IMR-90 (cell line): ENCODE results near the gene IL22RA1. TPM values are rescaled to one million over a fixed set of nuclear protein-coding genes. Genes with fewer than 3 reads are reported as not detected.

Experiments
- ATAC-seq: fragments of 200-7000 bp; cut with Tn5 transposase; 2 replicates; pipeline ENCODE4 v1.9.1; 2020; ENCODE audit warnings: low read depth, mild to moderate bottlenecking, moderate library complexity
- BruUV-seq: library from RNA; stranded (reverse); fragments of 400-500 nt; replicated peaks from 2 replicates; lab custom pipeline; 2021; lab: Mats Ljungman, UMichigan
- CTCF ChIA-PET: fragments of 300-600 bp; formaldehyde crosslinking; extraction: SDS; loops from one replicate; lab custom pipeline; 2021; ENCODE audit warnings: antibody characterized with exemption; lab: Yijun Ruan, JAX
- POLR2A ChIA-PET: fragments of 300-600 bp; sonication (Branson Sonifier 250); formaldehyde crosslinking; loops from one replicate; lab custom pipeline; 2022; ENCODE audit warnings: antibody characterized with exemption; ENCODE audit not compliant: unreplicated experiment; lab: Charles Lee
- DNase-seq: peaks from one replicate; pipeline ENCODE4 v3.0.0; 2013
- H2AFZ ChIP-seq: replicated peaks from 2 replicates; pipeline ENCODE3; 2013; ENCODE audit warnings: low read length, mild to moderate bottlenecking; ENCODE audit not compliant: poor library complexity
- H2AK5ac ChIP-seq: 2 replicates; pipeline ENCODE4 v1.6.1; 2013; ENCODE audit warnings: low read depth, low read length, inconsistent platforms
- H2AK9ac ChIP-seq: replicated peaks from 2 replicates; pipeline ENCODE3; 2013; ENCODE audit warnings: mild to moderate bottlenecking, low read depth, low read length, moderate library complexity; ENCODE audit not compliant: poor library complexity
- H2BK120ac ChIP-seq: 2 replicates; pipeline ENCODE4 v1.6.1; 2013; ENCODE audit warnings: low read depth, low read length, inconsistent platforms
- H2BK15ac ChIP-seq: 3 replicates; pipeline ENCODE4 v1.6.1; 2013; ENCODE audit warnings: low read depth, low read length, inconsistent platforms
- H2BK20ac ChIP-seq: 2 replicates; pipeline ENCODE4 v1.6.1; 2013; ENCODE audit warnings: low read depth, mild to moderate bottlenecking, inconsistent platforms, low read length, moderate library complexity
- H2BK5ac ChIP-seq: 2 replicates; pipeline ENCODE4 v1.6.1; 2013; ENCODE audit warnings: mild to moderate bottlenecking, low read depth, low read length, inconsistent platforms; ENCODE audit not compliant: poor library complexity, severe bottlenecking
- H3K14ac ChIP-seq: replicated peaks from 2 replicates; pipeline ENCODE4 v1.6.1; 2013; ENCODE audit warnings: low read depth, low read length, inconsistent platforms
- H3K18ac ChIP-seq: 2 replicates; pipeline ENCODE4 v1.6.1; 2013; ENCODE audit warnings: low read depth, low read length, control low read depth
- H3K23ac ChIP-seq: 2 replicates; pipeline ENCODE4 v1.6.1; 2013; ENCODE audit warnings: low read depth, low read length, inconsistent platforms
- H3K27ac ChIP-seq: 2 replicates; pipeline ENCODE4 v1.5.1; 2013; ENCODE audit warnings: mild to moderate bottlenecking, control low read depth, low read length; ENCODE audit not compliant: insufficient read depth
- H3K27me3 ChIP-seq: 2 replicates; pipeline ENCODE4 v1.6.1; 2013; ENCODE audit warnings: low read length; ENCODE audit not compliant: control insufficient read depth, insufficient read depth
- H3K36me3 ChIP-seq: 2 replicates; pipeline ENCODE4 v1.6.1; 2013; ENCODE audit warnings: low read length, mixed read lengths; ENCODE audit not compliant: control insufficient read depth, insufficient read depth
- H3K4ac ChIP-seq: 2 replicates; pipeline ENCODE4 v1.6.1; 2013; ENCODE audit warnings: low read depth, low read length, inconsistent platforms
- H3K4me1 ChIP-seq: 2 replicates; pipeline ENCODE4 v1.6.1; 2013; ENCODE audit warnings: low read length, mixed read lengths; ENCODE audit not compliant: control insufficient read depth, insufficient read depth
- H3K4me2 ChIP-seq: 2 replicates; pipeline ENCODE4 v1.6.1; 2013; ENCODE audit warnings: low read depth, mild to moderate bottlenecking, control low read depth, low read length, moderate library complexity
- H3K4me3 ChIP-seq: 2 replicates; pipeline ENCODE4 v1.5.1; 2013; ENCODE audit warnings: low read depth, mild to moderate bottlenecking, control low read depth, low read length, moderate library complexity; ENCODE audit not compliant: insufficient read depth
- H3K56ac ChIP-seq: 2 replicates; pipeline ENCODE4 v1.6.1; 2013; ENCODE audit warnings: low read length, inconsistent platforms; ENCODE audit not compliant: insufficient read depth; ENCODE audit errors: extremely low read depth
- H3K79me1 ChIP-seq, 2 experiments: 2 replicates each; pipeline ENCODE4 v1.6.1; 2013; ENCODE audit warnings: low read length in 2 of 2, inconsistent platforms in 1 of 2, low read depth in 1 of 2
- H3K9ac ChIP-seq: 2 replicates; pipeline ENCODE4 v1.6.1; 2013; ENCODE audit warnings: low read depth, low read length, control low read depth
- H3K9me1 ChIP-seq: 2 replicates; pipeline ENCODE4 v1.6.1; 2013; ENCODE audit warnings: low read length, inconsistent platforms; ENCODE audit not compliant: insufficient read depth
- H3K9me3 ChIP-seq: 2 replicates; pipeline ENCODE4 v1.6.1; 2013; ENCODE audit warnings: low read length; ENCODE audit not compliant: control insufficient read depth, insufficient read depth
- H4K20me1 ChIP-seq: 2 replicates; pipeline ENCODE4 v1.6.1; 2013; ENCODE audit warnings: low read length, inconsistent platforms; ENCODE audit not compliant: insufficient read depth
- H4K5ac ChIP-seq: 2 replicates; pipeline ENCODE4 v1.6.1; 2013; ENCODE audit warnings: mild to moderate bottlenecking, low read depth, low read length, control low read depth
- H4K8ac ChIP-seq, 2 experiments: 2 replicates each; pipeline ENCODE4 v1.6.1; 2013; ENCODE audit warnings: low read depth in 2 of 2, low read length in 2 of 2, control low read depth in 1 of 2, inconsistent platforms in 1 of 2
- H4K91ac ChIP-seq: 2 replicates; pipeline ENCODE4 v1.6.1; 2013; ENCODE audit warnings: low read depth, low read length, inconsistent platforms; ENCODE audit not compliant: insufficient read depth
- BHLHE40 ChIP-seq: fragments of 150-350 bp; IDR thresholded peaks from 2 replicates; pipeline ENCODE4 v1.6.1; 2016; ENCODE audit warnings: mild to moderate bottlenecking, low read depth, low read length
- CEBPB ChIP-seq: IDR thresholded peaks from 2 replicates; pipeline ENCODE4 v1.6.1; 2012; ENCODE audit warnings: low read depth, low read length, improper control_type of control experiment
- CHD1 ChIP-seq: IDR thresholded peaks from 2 replicates; pipeline ENCODE4 v1.6.1; 2012; ENCODE audit warnings: low read depth, low read length, improper control_type of control experiment
- ELK1 ChIP-seq: fragments of 150-350 bp; IDR thresholded peaks from 2 replicates; pipeline ENCODE4 v1.6.1; 2016; ENCODE audit warnings: low read depth, mild to moderate bottlenecking, low read length, moderate library complexity, borderline replicate concordance
- FOS ChIP-seq: fragments of 150-350 bp; IDR thresholded peaks from 2 replicates; pipeline ENCODE4 v1.6.1; 2016; ENCODE audit warnings: low read depth, low read length
- MAFK ChIP-seq: IDR thresholded peaks from 2 replicates; pipeline ENCODE4 v1.6.1; 2012; ENCODE audit warnings: low read depth, low read length, improper control_type of control experiment
- MAZ ChIP-seq: IDR thresholded peaks from 2 replicates; pipeline ENCODE4 v1.6.1; 2012; ENCODE audit warnings: low read depth, mild to moderate bottlenecking, low read length, improper control_type of control experiment, moderate library complexity, borderline replicate concordance
- MXI1 ChIP-seq: IDR thresholded peaks from 2 replicates; pipeline ENCODE4 v1.6.1; 2012; ENCODE audit warnings: low read depth, mild to moderate bottlenecking, low read length, moderate library complexity, borderline replicate concordance
- NFE2L2 ChIP-seq: fragments of 150-350 bp; IDR thresholded peaks from 2 replicates; pipeline ENCODE4 v1.6.1; 2016; ENCODE audit warnings: low read depth, mild to moderate bottlenecking, low read length
- POLR2A ChIP-seq: IDR thresholded peaks from 2 replicates; pipeline ENCODE4 v1.6.1; 2012; ENCODE audit warnings: mild to moderate bottlenecking, low read depth, low read length
- RAD21 ChIP-seq: IDR thresholded peaks from 2 replicates; pipeline ENCODE4 v1.6.1; 2012; ENCODE audit warnings: low read length, improper control_type of control experiment
- RCOR1 ChIP-seq: IDR thresholded peaks from 2 replicates; pipeline ENCODE4 v1.6.1; 2012; ENCODE audit warnings: mild to moderate bottlenecking, low read length, improper control_type of control experiment; ENCODE audit not compliant: insufficient replicate concordance
- RFX5 ChIP-seq: IDR thresholded peaks from 2 replicates; pipeline ENCODE4 v1.8.0; 2012; ENCODE audit warnings: low read depth, mild to moderate bottlenecking, low read length, moderate library complexity
- SMC3 ChIP-seq: fragments of 150-350 bp; IDR thresholded peaks from 2 replicates; pipeline ENCODE4 v1.6.1; 2016; ENCODE audit warnings: low read depth, mild to moderate bottlenecking, antibody characterized with exemption, low read length, moderate library complexity
- WGBS, 2 experiments: methylation state at CpG; one replicate each; pipeline versions ENCODE4 v1.1.5 to v1.1.7; 2013; ENCODE audit warnings: missing lambda C conversion rate in 2 of 2; ENCODE audit not compliant: insufficient read length in 1 of 2; ENCODE audit errors: extremely low coverage in 2 of 2; 5-methylcytosine and 5-hydroxymethylcytosine counted together
- dilution Hi-C: fragments of 300-500 bp; cut with HindIII; formaldehyde crosslinking; loops from one replicate; pipeline ENCODE4 v1.14.3; 2018; ENCODE audit warnings: low sequenced_read_pairs; ENCODE audit not compliant: unreplicated experiment
- in situ Hi-C: fragments of 300-500 bp; cut with MboI; formaldehyde crosslinking; loops from 3 replicates; pipeline ENCODE4 v1.14.3; 2019; ENCODE audit warnings: low sequenced_read_pairs, inconsistent platforms, mixed read lengths
- intact Hi-C: fragments of 100-400 bp; cut with micrococcal nuclease; formaldehyde crosslinking; loops from 2 replicates; pipeline ENCODE4 v1.10.0; 2022
- polyA plus RNA-seq, 3 experiments: library from polyadenylated mRNA; depleted of rRNA; stranded (reverse); fragments of >200 nt; gene quantifications; 2 replicates each; pipeline ENCODE4 v1.2.3, GENCODE V29; 2012; ENCODE audit warnings: low replicate concordance in 1 of 3
- total RNA-seq: library from RNA; depleted of rRNA; stranded (reverse); fragments of >200 nt; gene quantifications from 2 replicates; pipeline ENCODE4 v1.2.3, GENCODE V29; 2012
- TF ChIP-seq, protein P1 (sequence below): fragments of 150-350 bp; IDR thresholded peaks from 2 replicates; pipeline ENCODE4 v1.6.1; 2017; ENCODE audit warnings: mild to moderate bottlenecking, antibody characterized with exemption, low read length, low read depth
- TF ChIP-seq, protein P2 (sequence below): conservative IDR thresholded peaks from 2 replicates; pipeline ENCODE4 v1.5.1; 2012; ENCODE audit warnings: mild to moderate bottlenecking, low read depth, low read length, improper control_type of control experiment

Gene IL22RA1
- total and polyA plus RNA-seq, 2 of the 4 experiments (the other 2 are of a cell fraction), result not detected

DNA sequence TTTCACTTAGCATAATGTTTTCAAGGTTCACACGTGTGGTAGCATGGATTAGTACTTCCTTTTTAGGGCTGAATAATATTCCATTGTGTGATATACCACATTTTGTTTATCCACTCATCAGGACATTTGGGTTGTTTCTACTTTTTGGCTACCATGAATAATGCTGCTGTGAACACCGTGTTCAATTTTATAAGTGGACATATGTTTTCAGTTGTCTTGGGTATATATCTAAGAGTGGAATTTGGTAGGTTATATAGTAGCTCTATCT, 3.8 kb downstream of the IL22RA1 start:
- POLR2A ChIA-PET, result no interaction called here
- peaks cover 44% of the 10 kb centered on the region for H3K27me3 ChIP-seq
- ATAC-seq (no peak), DNase-seq (no peak)
- H3K23ac ChIP-seq, result no peak overlapping the region
- H2BK20ac ChIP-seq, result no peak overlapping the region
- no peak overlapping the region for H2AFZ ChIP-seq
- no peak overlapping the region for H2BK5ac ChIP-seq
- no peak overlapping the region for H4K91ac ChIP-seq
- H3K18ac ChIP-seq, result no peak overlapping the region
- H3K4me2 ChIP-seq, result no peak overlapping the region
- no peak overlapping the region for H4K5ac ChIP-seq
- no peaks in the 10 kb centered on the region for H3K79me1 ChIP-seq
- no peak overlapping the region for H2AK5ac ChIP-seq
- H4K20me1 ChIP-seq, result no peaks in the 10 kb centered on the region
- no peak overlapping the region for H4K8ac ChIP-seq
- H3K9ac ChIP-seq, result no peak overlapping the region
- no peak overlapping the region for H2AK9ac ChIP-seq
- TF ChIP-seq MAZ, result no peak
- TF ChIP-seq, protein P1, sequence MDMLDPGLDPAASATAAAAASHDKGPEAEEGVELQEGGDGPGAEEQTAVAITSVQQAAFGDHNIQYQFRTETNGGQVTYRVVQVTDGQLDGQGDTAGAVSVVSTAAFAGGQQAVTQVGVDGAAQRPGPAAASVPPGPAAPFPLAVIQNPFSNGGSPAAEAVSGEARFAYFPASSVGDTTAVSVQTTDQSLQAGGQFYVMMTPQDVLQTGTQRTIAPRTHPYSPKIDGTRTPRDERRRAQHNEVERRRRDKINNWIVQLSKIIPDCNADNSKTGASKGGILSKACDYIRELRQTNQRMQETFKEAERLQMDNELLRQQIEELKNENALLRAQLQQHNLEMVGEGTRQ, result no peak
- no peak for TF ChIP-seq RFX5
- TF ChIP-seq, protein P2, sequence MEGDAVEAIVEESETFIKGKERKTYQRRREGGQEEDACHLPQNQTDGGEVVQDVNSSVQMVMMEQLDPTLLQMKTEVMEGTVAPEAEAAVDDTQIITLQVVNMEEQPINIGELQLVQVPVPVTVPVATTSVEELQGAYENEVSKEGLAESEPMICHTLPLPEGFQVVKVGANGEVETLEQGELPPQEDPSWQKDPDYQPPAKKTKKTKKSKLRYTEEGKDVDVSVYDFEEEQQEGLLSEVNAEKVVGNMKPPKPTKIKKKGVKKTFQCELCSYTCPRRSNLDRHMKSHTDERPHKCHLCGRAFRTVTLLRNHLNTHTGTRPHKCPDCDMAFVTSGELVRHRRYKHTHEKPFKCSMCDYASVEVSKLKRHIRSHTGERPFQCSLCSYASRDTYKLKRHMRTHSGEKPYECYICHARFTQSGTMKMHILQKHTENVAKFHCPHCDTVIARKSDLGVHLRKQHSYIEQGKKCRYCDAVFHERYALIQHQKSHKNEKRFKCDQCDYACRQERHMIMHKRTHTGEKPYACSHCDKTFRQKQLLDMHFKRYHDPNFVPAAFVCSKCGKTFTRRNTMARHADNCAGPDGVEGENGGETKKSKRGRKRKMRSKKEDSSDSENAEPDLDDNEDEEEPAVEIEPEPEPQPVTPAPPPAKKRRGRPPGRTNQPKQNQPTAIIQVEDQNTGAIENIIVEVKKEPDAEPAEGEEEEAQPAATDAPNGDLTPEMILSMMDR, result no peak
- TF ChIP-seq CHD1, result no peak
- no peak for TF ChIP-seq ELK1
- TF ChIP-seq MXI1, result no peak
- TF ChIP-seq RCOR1, result no peak
- TF ChIP-seq MAFK, result no peak
- no peak for TF ChIP-seq RAD21
- no peak for TF ChIP-seq BHLHE40
- TF ChIP-seq SMC3, result no peak
- TF ChIP-seq CEBPB, result no peak
- TF ChIP-seq FOS, result no peak
- TF ChIP-seq NFE2L2, result no peak
- TF ChIP-seq POLR2A, result no peak
- in situ Hi-C loops, result no loop called here
- H3K4me1 ChIP-seq, result no peaks in the 10 kb centered on the region
- H3K56ac ChIP-seq, result no peak overlapping the region
- H3K36me3 ChIP-seq, result no peaks in the 10 kb centered on the region
- BruUV-seq, result no TSS peak
- intact Hi-C loops, result loop anchor here (10.0 kb wide), 1 partner anchor 54 kb away; no protein-coding TSS in a partner anchor
- peaks cover 2% of the 10 kb centered on the region; the same call in 1 of the 2 replicates for H3K9me3 ChIP-seq
- no peak overlapping the region for H3K4ac ChIP-seq
- dilution Hi-C loops, result no loop called here
- no CpG with 5 or more reads among the region's 2 CpGs for WGBS, 2 experiments
- H2BK15ac ChIP-seq, result no peak overlapping the region
- H3K14ac ChIP-seq, result no peak overlapping the region
- H3K9me1 ChIP-seq, result no peaks in the 10 kb centered on the region
- H3K4me3 ChIP-seq, result no peak overlapping the region
- CTCF ChIA-PET, result no interaction called here
- no peak overlapping the region for H2BK120ac ChIP-seq
- H3K27ac ChIP-seq, result no peak overlapping the region
